PC-9 (cell line): ENCODE measurements around the gene FLRT3. TPM values are rescaled to one million over a fixed set of nuclear protein-coding genes. Genes with fewer than 3 reads are reported as not detected.

Source experiments
- BruUV-seq: library from RNA; stranded (reverse); fragments of 400-500 nt; replicated peaks from 2 replicates; lab custom pipeline; 2021; lab: Mats Ljungman, UMichigan
- CTCF ChIA-PET: fragments of 300-600 bp; sonication (Branson Sonifier 250); formaldehyde crosslinking; loops from one replicate; lab custom pipeline; 2022; ENCODE audit warnings: antibody characterized with exemption; lab: Charles Lee
- POLR2A ChIA-PET: fragments of 300-600 bp; sonication (Branson Sonifier 250); formaldehyde crosslinking; loops from one replicate; lab custom pipeline; 2022; ENCODE audit warnings: antibody characterized with exemption; ENCODE audit not compliant: unreplicated experiment; lab: Charles Lee
- DNase-seq, 2 experiments: peaks; one replicate each; pipeline versions ENCODE4 v3.0.0 to v3.0.0-alpha.2; 2015 to 2022; ENCODE audit warnings: mixed read lengths in 1 of 2
- H2AFZ ChIP-seq: fragments of 200-600 bp; sonication (generic); 2 replicates; pipeline ENCODE4 v1.8.1; 2017; ENCODE audit warnings: antibody characterized with exemption
- H3F3A ChIP-seq: fragments of 200-600 bp; sonication (generic); 2 replicates; pipeline ENCODE4 v1.8.1; 2017; ENCODE audit warnings: antibody characterized with exemption, mild to moderate bottlenecking, low read depth; ENCODE audit not compliant: insufficient read depth
- H3K27ac ChIP-seq: fragments of 200-600 bp; sonication (generic); 2 replicates; pipeline ENCODE4 v1.6.1; 2016; ENCODE audit warnings: mixed run types
- H3K27me3 ChIP-seq: fragments of 200-600 bp; sonication (generic); 2 replicates; pipeline ENCODE4 v1.6.1; 2016; ENCODE audit warnings: low read depth, mixed run types; ENCODE audit not compliant: insufficient read depth
- H3K36me3 ChIP-seq: fragments of 200-600 bp; sonication (generic); 2 replicates; pipeline ENCODE4 v1.6.1; 2016; ENCODE audit warnings: low read depth, mixed run types
- H3K4me1 ChIP-seq: fragments of 200-600 bp; sonication (generic); replicated peaks from 2 replicates; pipeline ENCODE4 v1.6.1; 2016; ENCODE audit warnings: mixed run types; ENCODE audit not compliant: insufficient read depth
- H3K4me2 ChIP-seq: fragments of 200-600 bp; sonication (generic); 2 replicates; pipeline ENCODE4 v1.6.1; 2017; ENCODE audit warnings: mixed run types
- H3K4me3 ChIP-seq: fragments of 200-600 bp; sonication (generic); 2 replicates; pipeline ENCODE4 v1.6.1; 2016; ENCODE audit warnings: mixed run types
- H3K79me2 ChIP-seq: fragments of 200-600 bp; sonication (generic); 2 replicates; pipeline ENCODE4 v1.6.1; 2017; ENCODE audit warnings: low read depth, mixed run types
- H3K9me2 ChIP-seq: fragments of 200-600 bp; sonication (generic); 2 replicates; pipeline ENCODE4 v1.8.1; 2017; ENCODE audit warnings: mild to moderate bottlenecking; ENCODE audit not compliant: insufficient read depth
- H3K9me3 ChIP-seq: fragments of 200-600 bp; sonication (generic); 2 replicates; pipeline ENCODE4 v1.8.1; 2016; ENCODE audit warnings: low read depth; ENCODE audit not compliant: insufficient read depth
- H4K20me1 ChIP-seq: fragments of 200-600 bp; sonication (generic); 2 replicates; pipeline ENCODE4 v1.8.1; 2017; ENCODE audit not compliant: insufficient read depth
- EZH2 ChIP-seq: fragments of 200-600 bp; sonication (generic); IDR thresholded peaks from 2 replicates; pipeline ENCODE4 v1.8.0; 2017; ENCODE audit warnings: antibody characterized with exemption, low read depth
- intact Hi-C: fragments of 100-400 bp; cut with micrococcal nuclease; formaldehyde crosslinking; loops from one replicate; pipeline ENCODE4 v1.10.0; 2022; ENCODE audit not compliant: unreplicated experiment
- total RNA-seq: library from RNA; stranded (reverse); gene quantifications from 2 replicates; pipeline ENCODE4 v1.2.3, GENCODE V29; 2021
- TF ChIP-seq, protein P1 (sequence below): fragments of 200-600 bp; sonication (generic); conservative IDR thresholded peaks from 2 replicates; pipeline ENCODE4 v1.6.1; 2017; ENCODE audit warnings: mixed run types, antibody characterized with exemption, mild to moderate bottlenecking, moderate library complexity

The FLRT3 gene
- total RNA-seq, 1 experiment from 2014 or later: 0.70 TPM

DNA sequence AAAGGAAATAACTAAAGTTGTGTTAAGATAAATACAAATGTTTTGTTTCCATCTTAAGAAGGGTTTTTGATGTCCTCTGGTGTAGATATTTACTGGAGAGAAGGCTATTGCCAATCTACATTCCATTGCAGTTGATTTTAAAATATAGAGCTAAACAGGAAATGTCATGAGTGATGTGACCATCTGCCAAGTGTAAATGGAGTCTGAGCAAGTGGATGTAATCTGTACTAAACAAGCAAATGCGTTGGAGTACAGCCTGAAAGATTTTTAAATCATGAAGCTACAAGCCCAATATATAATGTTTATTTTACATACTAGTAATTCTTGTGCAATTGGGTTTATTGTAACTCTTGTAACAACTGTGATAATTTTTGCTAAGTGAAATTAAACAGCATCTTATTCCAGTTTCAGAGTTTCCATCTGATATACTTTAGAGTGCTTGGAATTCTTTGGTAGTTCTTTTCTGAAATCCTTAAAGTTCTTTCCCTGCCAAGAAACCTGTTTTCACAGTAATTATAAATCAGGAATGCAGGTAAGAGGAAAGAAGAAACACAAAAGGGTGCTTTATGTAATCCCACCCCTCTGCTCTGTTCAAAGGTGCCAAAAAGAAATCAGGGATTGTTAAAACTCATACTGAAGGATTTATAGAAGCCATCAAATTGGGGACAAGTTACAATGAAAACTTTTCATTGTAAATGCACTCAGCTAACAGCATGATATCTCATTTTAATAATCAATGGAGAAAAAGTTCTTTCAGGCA, 47.2 kb upstream of the FLRT3 start:
- H3K9me3 ChIP-seq: no peaks in the 10 kb centered on the region
- no peak for DNase-seq
- H3K4me2 ChIP-seq: no peak overlapping the region
- no peaks in the 10 kb centered on the region for H3K79me2 ChIP-seq
- no peaks in the 10 kb centered on the region for H4K20me1 ChIP-seq
- no peak for TF ChIP-seq EZH2
- TF ChIP-seq, protein P1, sequence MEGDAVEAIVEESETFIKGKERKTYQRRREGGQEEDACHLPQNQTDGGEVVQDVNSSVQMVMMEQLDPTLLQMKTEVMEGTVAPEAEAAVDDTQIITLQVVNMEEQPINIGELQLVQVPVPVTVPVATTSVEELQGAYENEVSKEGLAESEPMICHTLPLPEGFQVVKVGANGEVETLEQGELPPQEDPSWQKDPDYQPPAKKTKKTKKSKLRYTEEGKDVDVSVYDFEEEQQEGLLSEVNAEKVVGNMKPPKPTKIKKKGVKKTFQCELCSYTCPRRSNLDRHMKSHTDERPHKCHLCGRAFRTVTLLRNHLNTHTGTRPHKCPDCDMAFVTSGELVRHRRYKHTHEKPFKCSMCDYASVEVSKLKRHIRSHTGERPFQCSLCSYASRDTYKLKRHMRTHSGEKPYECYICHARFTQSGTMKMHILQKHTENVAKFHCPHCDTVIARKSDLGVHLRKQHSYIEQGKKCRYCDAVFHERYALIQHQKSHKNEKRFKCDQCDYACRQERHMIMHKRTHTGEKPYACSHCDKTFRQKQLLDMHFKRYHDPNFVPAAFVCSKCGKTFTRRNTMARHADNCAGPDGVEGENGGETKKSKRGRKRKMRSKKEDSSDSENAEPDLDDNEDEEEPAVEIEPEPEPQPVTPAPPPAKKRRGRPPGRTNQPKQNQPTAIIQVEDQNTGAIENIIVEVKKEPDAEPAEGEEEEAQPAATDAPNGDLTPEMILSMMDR: no peak
- H3F3A ChIP-seq: no peaks in the 10 kb centered on the region
- H3K27me3 ChIP-seq: no peaks in the 10 kb centered on the region
- BruUV-seq: no TSS peak
- no peaks in the 10 kb centered on the region for H3K4me1 ChIP-seq
- H2AFZ ChIP-seq: no peak overlapping the region
- intact Hi-C loops: no loop called here
- CTCF ChIA-PET: no interaction called here
- POLR2A ChIA-PET: no interaction called here
- no peak overlapping the region for H3K4me3 ChIP-seq
- H3K9me2 ChIP-seq: no peaks in the 10 kb centered on the region
- H3K27ac ChIP-seq: no peak overlapping the region
- H3K36me3 ChIP-seq: no peaks in the 10 kb centered on the region

DNA sequence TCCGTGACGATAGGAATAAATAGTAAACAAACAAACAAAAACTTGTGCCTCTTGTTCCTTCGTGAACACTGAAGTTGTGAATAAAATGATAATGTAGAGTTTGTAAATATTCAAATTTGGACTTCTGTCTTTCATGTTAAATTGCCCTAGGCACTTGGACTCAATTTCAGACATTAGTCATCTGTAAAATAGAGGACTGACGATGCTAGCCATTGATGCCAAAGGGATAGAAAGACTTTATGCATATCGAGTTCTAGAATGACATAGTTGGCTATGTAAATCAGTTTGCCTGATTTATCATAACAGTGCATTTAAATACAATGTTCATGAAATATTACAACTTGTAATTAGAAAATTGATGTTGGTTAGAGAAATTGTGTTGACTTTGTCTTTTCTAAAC, 45.9 kb upstream of the FLRT3 start:
- intact Hi-C loops: no loop called here
- H3K4me1 ChIP-seq: no peaks in the 10 kb centered on the region
- H3K9me3 ChIP-seq: no peaks in the 10 kb centered on the region
- no peak overlapping the region for H2AFZ ChIP-seq
- no peaks in the 10 kb centered on the region for H3K36me3 ChIP-seq
- H3K27me3 ChIP-seq: no peaks in the 10 kb centered on the region
- H3K4me2 ChIP-seq: no peak overlapping the region
- H3K79me2 ChIP-seq: no peaks in the 10 kb centered on the region
- no peak overlapping the region for H3K4me3 ChIP-seq
- H4K20me1 ChIP-seq: no peaks in the 10 kb centered on the region
- no TSS peak for BruUV-seq
- ChIA-PET CTCF (no interaction called here), POLR2A (no interaction called here)
- no peak for DNase-seq
- no peaks in the 10 kb centered on the region for H3F3A ChIP-seq
- no peaks in the 10 kb centered on the region for H3K9me2 ChIP-seq
- no peak overlapping the region for H3K27ac ChIP-seq
- no peak for TF ChIP-seq EZH2
- TF ChIP-seq, protein P1: no peak

DNA sequence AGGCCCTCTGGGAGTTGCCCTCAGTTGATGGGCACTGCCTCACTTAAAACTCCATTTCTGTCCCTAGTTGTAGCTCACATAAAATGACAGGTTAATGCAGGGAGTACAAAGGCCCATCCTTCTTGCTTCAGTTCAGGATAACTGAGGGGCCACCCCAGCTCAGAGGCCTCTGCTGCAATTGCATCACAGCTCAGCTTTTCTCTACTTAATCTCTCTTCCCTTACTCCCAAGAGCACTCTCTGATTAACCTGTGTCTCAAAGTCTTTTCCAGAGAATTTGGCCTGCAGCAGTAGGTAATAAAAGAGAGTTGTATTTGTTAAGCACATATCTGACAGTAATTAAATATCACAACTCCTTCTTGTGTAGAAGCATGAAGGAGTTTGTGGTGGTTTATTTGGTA, 40.9 kb upstream of the FLRT3 start:
- Histone ChIP-seq H3K79me2 (no peaks in the 10 kb centered on the region), H3F3A (no peaks in the 10 kb centered on the region), H2AFZ (no peak overlapping the region), H3K36me3 (no peaks in the 10 kb centered on the region), H4K20me1 (no peaks in the 10 kb centered on the region), H3K27me3 (no peaks in the 10 kb centered on the region), H3K9me3 (no peaks in the 10 kb centered on the region), H3K4me3 (no peak overlapping the region), H3K4me2 (no peak overlapping the region), H3K4me1 (no peaks in the 10 kb centered on the region), H3K9me2 (no peaks in the 10 kb centered on the region), H3K27ac (no peak overlapping the region)
- TF ChIP-seq, protein P1: no peak
- no peak for TF ChIP-seq EZH2
- intact Hi-C loops: no loop called here
- ChIA-PET CTCF (no interaction called here), POLR2A (no interaction called here)
- DNase-seq: no peak
- BruUV-seq: no TSS peak
